Stimulated activated CD4-positive, alpha-beta T cell treated with anti-CD3 and anti-CD28 coated beads, Interleukin-12 subunit alpha, Interleukin-12 subunit beta, amount 100 ng/mL, for 24 hours (primary cell): Measurements from ENCODE around the gene PREX1.

Source experiments
- DNase-seq, 2 experiments: peaks; one replicate each; pipeline ENCODE4 v3.0.0-alpha.2; 2020; ENCODE audit warnings: low read depth in 2 of 2

PREX1 gene

DNA sequence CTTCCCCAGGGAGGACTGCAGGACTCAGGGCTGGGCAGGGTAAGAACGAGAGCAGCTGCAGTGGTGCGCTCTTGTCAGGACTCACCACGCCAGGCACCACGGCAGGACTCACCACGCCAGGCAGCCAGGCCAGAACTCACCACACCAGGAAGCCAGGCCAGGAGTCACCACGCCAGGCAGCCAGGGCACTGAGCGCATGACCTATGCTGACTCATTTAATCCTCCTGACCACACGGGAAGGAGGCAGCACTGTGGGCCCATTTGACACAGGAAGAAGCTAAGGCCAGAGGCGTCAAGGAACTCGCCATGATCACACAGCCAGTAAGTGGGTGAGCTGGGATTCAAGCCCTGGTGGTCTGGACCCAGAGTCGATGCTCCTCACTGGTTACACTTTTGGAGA lies 189.3 kb downstream of the PREX1 start:
- no peak for DNase-seq

GRCh38 chr20:48637461-48637860 lies 190.3 kb downstream of the PREX1 start:
- DNase-seq, result no peak

GRCh38 chr20:48636301-48636700 lies 191.5 kb downstream of the PREX1 start:
- DNase-seq, result no peak

DNA sequence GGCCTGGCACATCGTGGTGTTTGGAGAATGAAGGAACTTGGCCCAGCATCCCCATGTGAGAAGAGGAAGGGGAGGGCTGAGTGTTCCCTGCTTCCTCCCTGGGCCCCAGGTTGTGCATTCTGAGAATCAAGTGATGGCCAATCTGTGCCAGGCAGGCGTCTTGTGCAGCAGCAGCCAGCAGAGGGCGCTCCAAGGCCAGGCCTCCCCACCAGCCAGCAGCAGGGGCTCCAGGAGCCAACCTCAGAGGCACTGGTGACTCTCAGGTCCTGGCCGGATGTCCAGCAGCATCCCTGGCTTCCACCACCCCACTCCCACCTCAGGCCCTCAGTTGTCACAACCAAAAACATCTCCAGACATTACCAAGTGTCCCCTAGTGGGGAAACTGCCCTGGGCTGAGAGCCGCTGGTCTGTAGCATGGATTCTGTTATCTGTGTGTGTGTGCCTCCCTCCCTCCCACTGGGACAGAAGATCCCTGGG lies 192.0 kb downstream of the PREX1 start:
- DNase-seq, result peak; percentile 32 to 69

- no peak for DNase-seq
These were observed 192.4 kb downstream of the PREX1 start for GRCh38 chr20:48635361-48635760.

- no peak for DNase-seq
These were observed 193.2 kb downstream of the PREX1 start for GRCh38 chr20:48634641-48635040.

- DNase-seq, result no peak
These were observed 194.1 kb downstream of the PREX1 start for GRCh38 chr20:48633620-48634257.

GRCh38 chr20:48632825-48633619 lies 194.8 kb downstream of the PREX1 start:
- no peak for DNase-seq

DNA sequence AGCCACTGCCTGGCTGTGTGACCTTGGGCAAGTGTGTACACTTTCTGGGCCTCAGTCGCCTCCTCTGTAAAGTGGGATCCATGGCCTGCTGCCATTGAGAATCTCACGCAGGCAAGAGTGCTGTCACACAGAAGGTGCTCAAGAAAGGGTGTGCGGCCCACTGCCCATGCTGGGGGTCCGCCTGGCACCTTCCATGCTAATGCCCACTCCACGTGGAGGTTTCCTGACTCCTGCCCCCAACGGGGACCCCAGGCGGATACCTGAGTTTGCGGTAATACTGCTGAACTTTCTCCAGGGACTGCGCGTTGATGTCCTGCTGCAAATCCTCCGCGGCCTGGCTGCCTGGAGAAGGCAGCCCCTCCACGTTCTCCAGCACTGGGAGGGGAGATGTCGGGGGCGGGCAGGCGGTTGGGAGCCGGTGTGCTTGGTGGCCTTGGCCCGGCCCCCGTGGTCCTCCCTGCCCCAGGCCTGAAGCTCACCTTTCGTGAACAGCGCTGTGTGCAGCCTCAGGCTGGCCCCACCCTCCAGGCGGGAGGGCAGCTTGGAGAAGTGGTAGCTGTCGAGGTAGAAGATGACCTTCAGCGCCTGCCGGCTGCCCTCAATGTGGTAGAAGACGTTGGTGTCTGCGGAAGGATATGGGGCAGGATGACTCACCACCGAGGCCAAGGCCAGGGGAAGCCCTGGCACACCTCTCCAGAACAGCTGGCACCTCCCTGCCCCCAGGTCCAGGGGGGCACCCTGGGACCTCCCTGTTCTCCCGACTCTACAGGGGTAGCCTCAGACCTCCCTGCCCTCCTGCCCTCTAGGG lies 195.6 kb downstream of the PREX1 start:
- DNase-seq, result no peak

DNA sequence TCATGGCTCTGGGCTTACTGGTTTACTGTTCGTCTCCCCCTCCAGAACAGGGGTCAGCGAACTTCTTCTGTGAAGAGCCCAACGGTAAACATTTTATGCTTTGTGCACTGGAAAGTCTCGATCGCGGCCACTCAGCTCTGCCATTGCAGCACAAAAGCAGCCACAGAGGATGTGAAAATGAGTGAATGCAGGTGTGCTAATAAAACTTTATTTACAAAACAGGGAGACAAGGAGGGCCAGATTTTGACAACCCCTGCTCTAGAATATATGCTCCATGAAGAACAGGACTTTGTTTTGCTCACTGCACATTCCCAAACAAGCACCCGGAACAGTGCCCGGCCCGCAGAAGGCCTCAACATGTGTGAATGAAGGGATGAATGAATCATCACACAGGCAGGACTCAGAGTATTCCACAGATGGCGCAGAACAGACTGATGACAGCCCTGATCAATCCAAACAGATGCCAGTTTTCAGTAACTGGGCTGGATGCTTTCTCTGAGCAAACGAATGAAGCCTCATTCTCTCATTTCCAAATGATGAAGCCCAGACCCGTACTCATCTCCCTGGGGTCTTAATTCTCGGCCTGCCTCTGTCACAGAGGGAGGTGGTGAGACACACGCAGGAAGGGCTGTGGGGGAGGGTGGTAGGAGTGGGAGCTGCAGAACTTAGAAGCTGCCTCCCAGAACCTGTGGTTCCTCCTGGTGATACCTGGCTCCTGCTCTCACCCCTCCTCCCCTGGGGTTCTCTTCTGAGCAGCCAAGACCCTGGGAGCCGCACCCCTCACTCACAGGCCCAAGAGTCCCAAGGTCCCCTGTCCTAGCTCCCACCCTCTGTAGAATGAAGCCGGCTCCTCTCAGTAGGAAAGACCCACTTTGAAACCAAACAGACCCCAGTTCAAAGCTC lies 196.4 kb downstream of the PREX1 start:
- DNase-seq, result no peak

DNA sequence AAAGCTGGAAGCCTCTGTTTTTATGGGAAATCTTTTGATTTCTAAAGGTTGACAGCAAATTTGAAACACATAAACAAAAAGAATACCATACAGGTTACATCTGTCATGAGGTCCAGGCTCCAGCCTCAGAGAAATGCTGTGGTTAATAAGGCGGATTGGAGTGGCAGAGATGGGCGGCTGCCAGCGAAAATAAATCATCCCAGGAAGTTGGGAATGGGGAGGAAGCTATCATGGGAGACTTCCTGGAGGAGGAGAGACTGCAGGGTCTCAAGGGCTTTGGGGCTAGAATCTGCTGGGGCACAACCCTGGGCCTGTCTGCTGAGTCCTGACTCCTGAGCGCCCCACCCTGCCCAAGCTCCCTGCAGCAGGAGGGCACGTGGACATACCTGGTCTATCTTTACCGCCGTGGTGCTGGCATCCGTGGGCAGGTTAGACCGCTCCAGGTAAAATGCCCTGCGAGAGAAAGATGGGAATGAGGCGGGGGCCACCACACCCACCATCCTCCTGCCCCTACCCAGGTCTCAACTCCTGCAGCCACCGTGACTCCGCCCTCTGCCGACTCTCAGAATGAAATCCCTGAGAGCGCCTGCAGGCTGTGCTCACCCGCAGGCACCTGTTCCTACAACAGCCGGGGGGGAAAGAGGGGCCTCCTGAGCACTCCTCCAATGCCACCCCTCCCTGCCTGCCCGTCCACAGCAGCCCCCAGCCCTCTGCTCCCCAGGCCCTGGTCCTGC lies 197.3 kb downstream of the PREX1 start:
- no peak for DNase-seq

- no peak for DNase-seq
These were observed 197.9 kb downstream of the PREX1 start for GRCh38 chr20:48629960-48630315.

DNA sequence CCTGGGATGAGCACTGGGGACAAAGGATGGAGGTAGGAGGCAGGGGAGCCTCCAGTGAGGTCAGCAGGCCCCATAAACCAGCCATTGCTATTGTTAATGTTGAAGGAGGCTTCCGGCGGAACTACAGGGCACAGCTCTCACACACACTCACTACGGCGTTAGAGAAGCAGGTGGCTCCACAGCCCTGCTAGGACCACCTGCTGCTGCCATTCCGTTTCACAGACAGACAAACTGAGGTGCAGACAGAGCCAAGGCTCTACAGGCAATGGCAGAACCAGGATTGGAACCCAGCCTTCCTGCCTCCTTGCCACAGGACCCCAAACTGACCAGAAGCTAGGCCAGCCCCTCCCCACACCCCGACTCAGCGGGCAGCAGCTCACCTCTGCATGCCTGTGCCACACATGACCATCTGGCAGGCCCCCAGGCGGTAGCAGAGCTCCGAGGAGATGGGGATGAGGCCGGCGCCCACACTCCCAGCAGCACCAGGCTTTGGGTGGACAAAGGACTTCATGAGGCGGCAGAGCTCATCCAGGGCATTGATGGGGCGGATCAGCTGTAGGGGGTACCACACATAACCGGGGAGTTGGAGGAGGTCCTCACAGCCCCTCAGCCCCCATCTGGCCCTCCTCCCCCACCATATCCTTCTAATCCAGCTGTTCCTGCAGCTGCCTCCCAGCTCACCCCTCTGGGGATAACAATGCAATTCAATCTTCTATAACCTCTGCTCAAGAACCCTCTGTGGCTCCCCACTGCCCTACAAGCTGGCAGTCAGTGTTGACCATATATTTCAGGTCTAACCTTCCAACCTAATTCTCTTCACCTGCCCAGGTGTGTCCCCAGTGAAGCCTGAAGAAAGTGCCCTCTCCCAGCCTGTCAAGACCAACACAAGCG lies 198.5 kb downstream of the PREX1 start:
- DNase-seq, result no peak

GRCh38 chr20:48627737-48628128 lies 200.1 kb downstream of the PREX1 start:
- DNase-seq, result no peak

DNA sequence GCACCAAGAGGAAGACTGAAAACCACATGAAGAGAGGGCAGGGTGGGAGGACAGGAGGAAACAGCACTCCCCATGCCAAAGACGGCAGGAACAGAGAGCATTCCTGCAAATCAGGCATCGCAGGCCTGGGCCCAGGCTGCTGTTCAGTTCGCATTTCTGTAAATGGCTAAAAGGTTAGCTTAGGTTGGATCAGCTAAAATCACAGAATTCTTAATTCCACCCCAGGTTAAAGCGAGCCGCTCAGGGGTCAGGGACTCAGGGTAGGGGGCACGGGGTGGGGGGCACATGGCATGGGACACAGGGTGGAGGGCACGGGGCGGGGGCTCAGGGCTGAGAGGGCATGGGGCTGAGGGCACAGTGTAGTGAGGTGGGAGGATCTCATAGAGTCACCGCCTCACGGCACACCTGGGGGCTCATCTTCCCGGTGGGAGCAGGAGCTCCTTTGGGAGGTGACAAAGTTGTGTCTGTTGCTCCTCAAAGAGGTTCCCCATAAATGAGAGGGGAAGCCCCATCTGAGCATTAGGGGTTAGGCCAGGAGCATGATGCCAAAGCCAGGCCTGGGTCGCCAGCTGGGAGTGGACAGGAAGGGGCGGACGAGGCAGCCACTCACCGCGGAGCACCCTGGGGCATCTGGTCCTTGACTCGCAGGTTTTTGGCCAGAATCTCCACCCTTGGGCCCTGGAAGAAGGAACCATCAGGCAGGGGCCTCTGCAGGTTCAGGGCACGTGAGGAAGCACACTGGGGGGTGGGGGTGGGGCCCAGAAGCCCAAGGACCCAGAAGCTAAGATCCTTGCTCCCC lies 200.7 kb downstream of the PREX1 start:
- no peak for DNase-seq

GRCh38 chr20:48626226-48626937 lies 201.4 kb downstream of the PREX1 start:
- DNase-seq, result no peak

GRCh38 chr20:48625136-48625900 lies 202.5 kb downstream of the PREX1 start:
- no peak for DNase-seq
